GM18505 (cell line): ENCODE results near the gene DBNDD1.
"Not testable (repeated sequence)": the region's sequence is repeated elsewhere in the genome, so short reads cannot be mapped to it uniquely, and the experiment has no call there.

Experiments
- ATAC-seq: cut with Tn5 transposase; IDR thresholded peaks from one replicate; pipeline ENCODE4 v1.9.1; 2021; ENCODE audit not compliant: unreplicated experiment
- POLR2A ChIP-seq: IDR thresholded peaks from 4 replicates; pipeline ENCODE4 v1.6.1; 2011; ENCODE audit warnings: borderline replicate concordance; ENCODE audit not compliant: insufficient read depth, insufficient read length; ENCODE audit errors: extremely low read depth

Gene DBNDD1

DNA sequence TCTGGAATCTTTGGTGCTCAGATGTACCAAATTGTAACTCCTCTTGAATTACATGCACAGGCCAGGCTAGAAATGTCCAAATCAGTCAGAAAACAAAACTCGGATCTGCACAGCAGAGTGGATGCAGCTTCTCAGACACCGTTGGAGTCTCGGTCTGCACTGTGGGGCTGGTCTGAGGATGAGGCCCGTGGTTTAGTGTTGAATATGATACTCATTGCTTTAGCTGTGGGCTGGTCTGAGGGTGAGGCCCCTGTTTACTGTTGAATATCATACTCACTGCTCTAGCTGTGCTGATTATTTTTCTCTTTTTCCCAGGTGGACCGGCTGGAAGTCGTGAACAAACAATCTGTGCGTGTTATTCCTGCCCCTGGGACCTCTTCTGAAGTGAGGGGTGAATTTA, 35.0 kb downstream of the DBNDD1 start:
- ATAC-seq, result no peak

GRCh38 chr16:89983536-89983935, 35.7 kb downstream of the DBNDD1 start:
- no peak for ATAC-seq

More for the DNA sequence above, 35.0 kb downstream of the DBNDD1 start:
- no peak for TF ChIP-seq POLR2A

DNA sequence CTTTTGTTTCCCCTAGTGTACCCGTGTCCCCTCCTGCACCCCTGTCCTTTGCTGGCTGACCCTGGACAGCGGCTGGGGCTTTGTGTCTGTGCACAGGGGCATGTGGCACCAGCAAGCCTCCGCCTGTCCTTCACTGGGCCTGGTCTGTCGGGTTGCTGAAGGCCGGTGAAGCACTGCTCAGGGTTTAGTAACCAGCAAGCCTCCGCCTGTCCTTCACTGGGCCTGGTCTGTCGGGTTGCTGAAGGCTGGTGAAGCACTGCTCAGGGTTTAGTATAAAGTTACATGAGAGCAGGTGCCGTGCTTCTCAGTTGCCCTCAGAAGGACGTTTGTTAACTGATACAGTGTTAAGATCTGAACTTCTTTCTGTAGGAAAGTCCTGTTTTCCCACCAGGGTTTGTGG, 36.9 kb downstream of the DBNDD1 start:
- no peak for TF ChIP-seq POLR2A
- ATAC-seq, result no peak

More at GRCh38 chr16:89983536-89983935, 35.7 kb downstream of the DBNDD1 start:
- no peak for TF ChIP-seq POLR2A

DNA sequence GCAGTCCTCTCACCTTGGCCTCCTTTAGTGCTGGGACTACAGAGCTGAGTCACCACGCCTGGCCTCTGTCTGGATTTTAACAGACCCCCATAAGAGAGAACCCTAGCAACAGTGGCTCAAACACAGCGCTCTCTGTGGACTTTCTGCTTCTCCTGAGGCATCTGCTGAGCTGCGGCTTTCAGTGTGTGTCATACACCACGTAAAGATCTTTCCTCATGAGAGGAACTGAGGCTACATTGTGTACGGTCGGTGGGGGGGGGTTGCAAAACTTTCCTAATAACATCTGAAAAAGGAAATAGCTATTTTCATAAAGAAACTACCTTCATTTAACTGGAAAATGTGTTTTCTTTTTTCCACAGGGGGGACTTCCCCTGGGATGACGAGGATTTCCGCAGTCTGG, 37.8 kb downstream of the DBNDD1 start:
- TF ChIP-seq POLR2A, result no peak
- peak; percentile 65 for ATAC-seq

DNA sequence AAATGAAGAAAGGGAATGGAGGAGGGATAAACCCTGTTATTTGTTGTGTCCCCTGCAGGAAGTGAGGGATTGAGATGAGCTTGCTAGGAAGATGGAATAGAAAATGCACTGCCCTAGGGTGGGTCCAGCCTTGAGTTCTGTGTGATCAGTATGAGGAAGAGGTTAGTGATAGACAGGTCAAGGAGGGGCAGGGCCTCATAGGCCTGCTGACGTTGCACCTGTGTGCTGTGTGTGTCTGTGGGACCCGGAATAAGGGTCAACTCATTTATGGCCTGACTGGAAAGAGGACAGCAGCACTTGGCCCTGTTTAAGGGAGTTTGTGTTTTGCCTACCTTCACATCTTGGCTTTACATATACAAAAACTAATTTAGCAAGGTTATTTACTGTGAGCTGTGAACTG, 44.4 kb downstream of the DBNDD1 start:
- no peak for ATAC-seq
- TF ChIP-seq POLR2A, result no peak

- TF ChIP-seq POLR2A, result no peak
- no peak for ATAC-seq
These were observed 45.5 kb downstream of the DBNDD1 start for GRCh38 chr16:89973654-89974335.

DNA sequence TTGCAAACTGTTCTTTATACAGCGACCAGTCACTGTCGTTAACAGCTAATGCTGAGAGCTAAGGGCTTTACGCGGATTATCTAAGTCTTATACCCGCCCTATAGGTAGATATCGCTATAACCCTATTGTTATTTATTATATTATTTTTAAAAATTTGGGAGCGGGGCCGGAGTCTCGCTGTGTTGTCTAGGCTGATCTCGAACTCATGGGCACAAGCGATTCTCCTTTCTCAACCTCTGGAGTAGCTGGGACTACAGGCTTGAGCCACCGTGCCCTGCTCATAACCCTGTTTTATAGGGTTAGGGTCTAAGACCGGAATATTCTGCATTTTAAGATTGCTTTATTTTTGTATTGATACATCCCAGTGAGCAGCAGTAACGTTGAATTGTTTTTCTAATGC, 46.0 kb downstream of the DBNDD1 start:
- no peak for ATAC-seq
- TF ChIP-seq POLR2A, result no peak

DNA sequence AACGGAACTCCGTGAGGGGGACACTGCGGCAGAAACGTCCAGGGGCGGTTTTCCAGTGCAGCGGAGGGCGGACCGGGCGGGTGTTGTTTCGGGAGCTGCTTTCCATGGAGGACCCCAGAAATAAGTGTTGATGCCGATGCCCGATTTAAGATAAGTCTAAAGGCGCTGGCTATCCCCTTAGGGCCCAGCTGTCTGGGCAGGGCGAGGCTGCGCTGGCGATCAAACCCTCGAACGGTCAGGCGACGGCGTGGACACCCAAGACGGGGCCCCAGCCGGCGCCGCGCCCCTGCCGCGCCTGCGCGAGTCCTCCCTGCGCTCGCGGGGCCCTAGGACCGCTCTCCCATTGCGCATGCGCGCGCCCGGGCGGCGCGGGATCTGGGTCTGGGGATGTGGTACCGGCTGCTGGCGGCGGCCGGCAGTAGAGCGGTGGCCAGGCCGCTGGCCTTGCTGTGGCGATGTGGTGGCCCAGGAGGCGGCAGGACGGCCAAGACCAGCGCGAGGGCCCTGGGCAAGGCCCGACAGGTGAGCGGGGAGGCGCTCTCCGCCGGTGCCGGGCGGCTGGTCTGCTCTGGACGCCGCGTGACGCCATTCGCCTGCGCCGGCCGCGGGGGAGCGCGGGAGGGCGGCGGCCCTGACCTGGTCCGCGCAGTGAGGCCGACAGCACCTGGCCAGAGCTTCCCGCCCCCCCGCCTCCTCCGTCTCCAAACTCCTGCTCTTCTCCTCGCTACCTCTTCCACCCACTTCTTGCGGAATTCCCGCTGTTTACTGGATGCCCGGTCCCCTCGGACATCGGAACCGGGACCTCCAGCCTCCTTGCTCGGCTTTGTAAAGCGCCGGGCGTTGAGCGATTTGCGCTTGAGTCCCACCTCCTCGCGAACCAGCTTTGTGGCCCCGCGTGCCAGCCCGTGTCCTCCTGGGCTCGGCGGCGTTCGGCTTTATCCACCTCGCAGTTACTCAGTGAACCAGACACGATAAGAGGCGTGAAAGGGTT, 46.7 kb downstream of the DBNDD1 start:
- TF ChIP-seq POLR2A, result peak; percentile 96
- peak; percentile 80 for ATAC-seq

- ATAC-seq, result no peak
- no peak for TF ChIP-seq POLR2A
These were observed 47.6 kb downstream of the DBNDD1 start for GRCh38 chr16:89971495-89972243.

DNA sequence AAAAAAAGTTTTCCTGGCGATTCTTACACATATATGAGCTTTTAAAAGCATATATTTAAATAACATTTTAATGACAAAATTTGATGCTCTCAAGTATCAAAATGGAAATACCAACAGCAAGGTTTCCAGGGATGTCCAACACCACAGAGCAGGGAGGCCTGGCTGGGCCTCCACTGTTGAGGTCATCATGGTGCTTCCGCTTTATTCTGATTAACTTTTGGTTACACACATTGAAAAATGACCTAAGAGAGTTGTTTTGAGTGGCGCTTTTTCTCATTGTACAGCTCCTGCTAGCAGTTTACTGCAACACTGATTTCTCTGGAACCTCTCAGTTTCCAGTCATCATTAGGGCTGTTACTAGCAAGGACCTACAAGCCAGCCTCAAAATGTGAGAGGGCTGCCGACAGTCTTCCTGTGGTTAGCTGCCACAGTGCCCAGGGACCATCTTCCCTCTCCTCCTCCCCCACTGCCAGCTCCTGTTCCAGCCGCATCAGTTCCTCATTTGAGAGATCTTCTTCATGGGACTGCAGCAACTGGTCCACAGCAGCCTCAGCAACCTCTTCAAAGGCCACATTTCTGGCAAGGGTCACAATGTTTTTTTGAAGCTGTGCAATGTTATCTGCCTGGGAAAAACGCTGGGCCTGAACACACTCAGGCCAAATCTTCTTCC, 49.4 kb downstream of the DBNDD1 start:
- no peak for TF ChIP-seq POLR2A
- ATAC-seq, result no peak

DNA sequence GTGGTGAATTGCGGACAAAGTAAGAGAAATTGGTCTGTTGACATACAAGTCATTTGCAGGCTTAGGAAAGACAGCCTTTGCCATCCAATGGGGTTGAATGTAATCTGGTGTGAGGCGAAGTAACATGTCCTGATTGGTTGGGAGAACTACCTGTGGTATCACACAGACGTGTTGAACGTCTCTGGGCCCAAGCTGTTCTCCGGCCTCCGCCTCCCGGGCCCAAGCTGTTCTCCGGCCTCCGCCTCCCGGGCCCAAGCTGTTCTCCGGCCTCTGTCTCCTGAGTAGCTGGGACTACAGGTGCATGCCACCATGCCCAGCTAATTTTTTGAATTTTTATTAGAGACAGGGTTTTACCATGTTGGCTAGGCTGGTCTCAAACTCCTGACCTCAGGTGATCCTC, 51.2 kb downstream of the DBNDD1 start:
- ATAC-seq, result not testable (repeated sequence)

- ATAC-seq, result not testable (repeated sequence)
These were observed 51.8 kb downstream of the DBNDD1 start for GRCh38 chr16:89967436-89967835.

DNA sequence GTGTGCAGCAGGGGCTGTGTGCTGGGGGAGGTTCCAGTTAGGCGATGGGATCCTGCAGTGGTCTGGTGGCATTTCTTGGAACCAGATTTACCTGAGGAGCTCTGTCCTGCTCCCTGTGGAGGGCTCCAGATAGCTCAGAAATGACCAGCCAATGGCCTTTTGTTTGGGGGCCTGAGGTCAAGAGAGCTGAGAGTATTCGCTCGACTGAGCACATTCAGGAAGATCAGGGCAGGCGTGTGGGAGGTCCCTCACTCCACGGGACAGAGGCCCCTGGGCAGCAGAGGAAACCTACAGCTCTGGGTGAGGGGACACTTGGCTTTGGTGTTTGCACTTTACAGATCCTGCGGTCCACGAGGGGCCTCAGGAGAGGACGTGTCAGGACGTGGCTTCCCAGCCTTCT, 52.5 kb downstream of the DBNDD1 start:
- ATAC-seq, result no peak
- no peak for TF ChIP-seq POLR2A
